Measurements from ENCODE around the gene GCNT4.

Gene GCNT4

DNA sequence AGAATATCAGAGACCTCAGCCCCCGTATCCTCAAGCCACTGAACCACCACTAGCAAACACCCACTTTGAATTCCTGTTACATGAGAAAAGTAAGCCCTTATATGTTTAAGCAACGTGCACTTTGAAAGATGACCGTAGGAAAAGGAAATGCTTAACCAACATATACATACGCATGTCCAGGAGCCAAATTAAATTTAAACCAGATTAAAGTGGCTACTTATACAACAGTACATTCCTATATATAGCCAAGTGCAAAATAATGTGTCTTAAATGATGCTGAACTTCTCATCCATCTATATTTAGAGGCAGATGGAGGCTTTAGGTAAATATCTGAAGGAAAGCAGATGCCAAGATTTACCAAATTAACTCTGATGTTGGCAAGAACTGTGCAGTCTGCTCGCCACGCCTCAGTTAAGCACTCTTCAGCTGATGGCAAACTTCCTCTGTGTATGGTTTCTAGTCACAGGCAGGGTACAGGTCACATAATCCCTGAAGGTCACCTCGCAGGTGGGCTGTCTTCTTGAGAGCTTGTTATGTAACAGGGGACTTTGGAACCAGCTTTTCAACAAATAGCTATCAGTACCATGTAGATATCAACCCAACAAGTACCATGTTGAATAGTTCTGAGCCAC is 8.6 kb downstream of the GCNT4 start:
- Histone ChIP-seq H3K4me2 (ENCODE audit: insufficient read depth, low read length, poor library complexity, severe bottlenecking) (no peak overlapping the region), H3K4me3 (ENCODE audit: low read length in 2 of 2) (no peak overlapping the region), H4K8ac (ENCODE audit: low read depth, low read length) (no peak overlapping the region), H3K27me3 (ENCODE audit: control insufficient read depth in 3 of 3, insufficient read depth in 3 of 3, low read depth in 1 of 3, low read length in 3 of 3) (no peaks in the 10 kb centered on the region), H3K36me3 (replicated peaks in 1 of 2; ENCODE audit: control insufficient read depth in 2 of 2, insufficient read depth in 2 of 2, low read length in 2 of 2) (no peaks in the 10 kb centered on the region), H4K91ac (ENCODE audit: low read depth, low read length, poor library complexity) (no peak overlapping the region), H2BK12ac (ENCODE audit: low read length) (no peak overlapping the region), H3K27ac (replicated peaks; ENCODE audit: low read length) (no peak overlapping the region), H2BK15ac (ENCODE audit: low read length) (no peak overlapping the region), H2BK120ac (ENCODE audit: low read depth, low read length) (no peak overlapping the region), H3K23ac (ENCODE audit: low read depth, low read length, poor library complexity) (no peak overlapping the region), H2AK5ac (ENCODE audit: low read depth, low read length) (no peak overlapping the region), H3K14ac (ENCODE audit: low read length) (no peak overlapping the region), H3K9ac (ENCODE audit: low read depth, low read length, poor library complexity) (no peak overlapping the region), H2AFZ (ENCODE audit: low read length) (no peak overlapping the region), H3K9me3 (replicated peaks in 1 of 2; ENCODE audit: control insufficient read depth in 2 of 2, insufficient read depth in 1 of 2, low read depth in 1 of 2, low read length in 2 of 2) (no peaks in the 10 kb centered on the region), H3K18ac (ENCODE audit: low read length) (no peak overlapping the region), H3K79me1 (ENCODE audit: low read depth, low read length) (no peaks in the 10 kb centered on the region), H3K4ac (ENCODE audit: low read length) (no peak overlapping the region), H3K4me1 (ENCODE audit: control insufficient read depth in 2 of 2, insufficient read depth in 1 of 2, low read depth in 1 of 2, low read length in 2 of 2) (no peaks in the 10 kb centered on the region), H2BK5ac (ENCODE audit: low read length) (no peak overlapping the region)
- DNase-seq (ENCODE audit: low spot score), result no peak
- no CpG with 5 or more reads among the region's 7 CpGs for WGBS, 2 donors (ENCODE audit: extremely low coverage in 2 of 2, insufficient read length in 2 of 2, insufficient replicate concordance in 1 of 2)

DNA sequence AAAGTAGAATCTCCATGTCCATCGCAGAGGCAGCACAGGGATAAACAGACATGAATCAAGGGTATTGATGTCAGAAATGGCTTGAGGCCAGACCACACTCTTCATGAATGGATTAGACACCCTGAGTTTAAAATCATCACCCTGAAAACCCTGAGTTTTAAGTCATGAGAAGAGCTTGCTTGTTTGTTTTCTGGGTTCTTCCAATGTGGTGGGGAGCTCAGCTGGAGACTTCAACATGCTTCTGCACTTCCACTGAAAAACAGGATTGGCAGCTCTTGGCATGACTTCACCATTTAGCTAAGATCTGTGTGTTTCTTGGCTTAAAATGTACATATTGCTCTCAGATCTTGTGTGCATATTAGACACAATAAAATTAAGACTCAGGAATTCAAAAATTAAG is 9.8 kb downstream of the GCNT4 start:
- no peak overlapping the region for H3K4me3 ChIP-seq (ENCODE audit: low read length in 2 of 2)
- H2BK120ac ChIP-seq (ENCODE audit: low read depth, low read length), result no peak overlapping the region
- H3K27ac ChIP-seq (replicated peaks; ENCODE audit: low read length), result no peak overlapping the region
- no peaks in the 10 kb centered on the region for H3K79me1 ChIP-seq (ENCODE audit: low read depth, low read length)
- no peak for DNase-seq (ENCODE audit: low spot score)
- no peak overlapping the region for H3K23ac ChIP-seq (ENCODE audit: low read depth, low read length, poor library complexity)
- H2AK5ac ChIP-seq (ENCODE audit: low read depth, low read length), result no peak overlapping the region
- H4K91ac ChIP-seq (ENCODE audit: low read depth, low read length, poor library complexity), result no peak overlapping the region
- H4K8ac ChIP-seq (ENCODE audit: low read depth, low read length), result no peak overlapping the region
- H3K14ac ChIP-seq (ENCODE audit: low read length), result no peak overlapping the region
- WGBS, 2 donors (ENCODE audit: extremely low coverage in 2 of 2, insufficient read length in 2 of 2, insufficient replicate concordance in 1 of 2), result no CpG with 5 or more reads among the region's 1 CpG
- no peaks in the 10 kb centered on the region for H3K36me3 ChIP-seq (replicated peaks in 1 of 2; ENCODE audit: control insufficient read depth in 2 of 2, insufficient read depth in 2 of 2, low read length in 2 of 2)
- no peak overlapping the region for H2BK15ac ChIP-seq (ENCODE audit: low read length)
- no peak overlapping the region for H2BK12ac ChIP-seq (ENCODE audit: low read length)
- no peak overlapping the region for H2BK5ac ChIP-seq (ENCODE audit: low read length)
- H3K18ac ChIP-seq (ENCODE audit: low read length), result no peak overlapping the region
- H3K9ac ChIP-seq (ENCODE audit: low read depth, low read length, poor library complexity), result no peak overlapping the region
- no peaks in the 10 kb centered on the region for H3K27me3 ChIP-seq (ENCODE audit: control insufficient read depth in 3 of 3, insufficient read depth in 3 of 3, low read depth in 1 of 3, low read length in 3 of 3)
- no peaks in the 10 kb centered on the region for H3K4me1 ChIP-seq (ENCODE audit: control insufficient read depth in 2 of 2, insufficient read depth in 1 of 2, low read depth in 1 of 2, low read length in 2 of 2)
- no peak overlapping the region for H2AFZ ChIP-seq (ENCODE audit: low read length)
- H3K4ac ChIP-seq (ENCODE audit: low read length), result no peak overlapping the region
- H3K9me3 ChIP-seq (replicated peaks in 1 of 2; ENCODE audit: control insufficient read depth in 2 of 2, insufficient read depth in 1 of 2, low read depth in 1 of 2, low read length in 2 of 2), result no peaks in the 10 kb centered on the region
- H3K4me2 ChIP-seq (ENCODE audit: insufficient read depth, low read length, poor library complexity, severe bottlenecking), result no peak overlapping the region

DNA sequence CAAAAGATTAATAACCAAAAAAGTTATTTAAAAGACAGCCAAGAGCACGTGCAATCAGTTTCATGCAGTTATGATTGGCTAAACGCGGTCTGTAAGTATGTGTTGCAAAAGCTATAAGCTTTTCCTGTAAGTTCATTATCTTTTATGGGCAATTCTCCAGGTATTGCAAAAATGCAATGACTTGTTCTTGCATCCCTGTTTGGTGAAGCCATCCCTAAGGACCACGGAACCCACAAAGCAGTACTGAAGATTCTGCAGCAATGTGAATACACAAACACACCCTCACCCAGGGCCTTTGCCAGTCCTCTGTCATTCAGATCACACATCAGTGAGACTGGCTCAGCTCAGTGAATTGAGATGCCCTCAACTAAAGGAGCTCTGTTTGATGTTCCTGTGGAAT is 11.4 kb downstream of the GCNT4 start:
- Histone ChIP-seq H3K79me1 (ENCODE audit: low read depth, low read length) (no peaks in the 10 kb centered on the region), H3K18ac (ENCODE audit: low read length) (no peak overlapping the region), H2BK5ac (ENCODE audit: low read length) (no peak overlapping the region), H4K91ac (ENCODE audit: low read depth, low read length, poor library complexity) (no peak overlapping the region), H3K36me3 (replicated peaks in 1 of 2; ENCODE audit: control insufficient read depth in 2 of 2, insufficient read depth in 2 of 2, low read length in 2 of 2) (no peaks in the 10 kb centered on the region), H2BK15ac (ENCODE audit: low read length) (no peak overlapping the region), H3K4me3 (ENCODE audit: low read length in 2 of 2) (no peak overlapping the region), H2BK120ac (ENCODE audit: low read depth, low read length) (no peak overlapping the region), H3K23ac (ENCODE audit: low read depth, low read length, poor library complexity) (no peak overlapping the region), H3K9ac (ENCODE audit: low read depth, low read length, poor library complexity) (no peak overlapping the region), H3K14ac (ENCODE audit: low read length) (no peak overlapping the region), H3K27ac (replicated peaks; ENCODE audit: low read length) (no peak overlapping the region), H3K4me1 (ENCODE audit: control insufficient read depth in 2 of 2, insufficient read depth in 1 of 2, low read depth in 1 of 2, low read length in 2 of 2) (no peaks in the 10 kb centered on the region), H3K4me2 (ENCODE audit: insufficient read depth, low read length, poor library complexity, severe bottlenecking) (no peak overlapping the region), H4K8ac (ENCODE audit: low read depth, low read length) (no peak overlapping the region), H2AFZ (ENCODE audit: low read length) (no peak overlapping the region), H3K4ac (ENCODE audit: low read length) (no peak overlapping the region), H2BK12ac (ENCODE audit: low read length) (no peak overlapping the region), H3K9me3 (replicated peaks in 1 of 2; ENCODE audit: control insufficient read depth in 2 of 2, insufficient read depth in 1 of 2, low read depth in 1 of 2, low read length in 2 of 2) (no peaks in the 10 kb centered on the region), H2AK5ac (ENCODE audit: low read depth, low read length) (no peak overlapping the region), H3K27me3 (ENCODE audit: control insufficient read depth in 3 of 3, insufficient read depth in 3 of 3, low read depth in 1 of 3, low read length in 3 of 3) (no peaks in the 10 kb centered on the region)
- no CpG with 5 or more reads among the region's 4 CpGs for WGBS, 2 donors (ENCODE audit: extremely low coverage in 2 of 2, insufficient read length in 2 of 2, insufficient replicate concordance in 1 of 2)
- DNase-seq (ENCODE audit: low spot score), result no peak

DNA sequence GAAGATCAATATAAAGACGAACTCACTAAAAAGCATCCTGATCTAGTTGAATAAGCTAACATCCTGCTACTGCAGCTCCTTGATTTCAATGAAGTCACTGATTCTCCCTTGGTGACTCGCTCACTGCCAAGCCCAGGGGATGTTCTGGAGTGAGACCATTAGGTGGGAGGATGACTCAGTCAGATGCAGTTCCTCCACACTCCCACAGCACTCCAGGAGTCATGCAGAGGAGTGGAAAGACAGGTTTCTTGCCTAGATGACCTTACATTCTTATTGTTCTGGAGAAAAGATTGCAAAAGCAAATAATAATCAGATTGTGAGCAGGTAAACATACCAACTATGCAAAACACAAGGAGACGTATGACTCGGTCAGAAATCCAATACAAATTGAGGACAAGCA is 15.3 kb downstream of the GCNT4 start:
- H3K14ac ChIP-seq (ENCODE audit: low read length), result no peak overlapping the region
- WGBS, 2 donors (ENCODE audit: extremely low coverage in 2 of 2, insufficient read length in 2 of 2, insufficient replicate concordance in 1 of 2), result no CpG with 5 or more reads among the region's 4 CpGs
- H3K27me3 ChIP-seq (ENCODE audit: control insufficient read depth in 3 of 3, insufficient read depth in 3 of 3, low read depth in 1 of 3, low read length in 3 of 3), result no peaks in the 10 kb centered on the region
- H3K23ac ChIP-seq (ENCODE audit: low read depth, low read length, poor library complexity), result no peak overlapping the region
- no peak overlapping the region for H3K4me3 ChIP-seq (ENCODE audit: low read length in 2 of 2)
- DNase-seq (ENCODE audit: low spot score), result no peak
- no peak overlapping the region for H2BK5ac ChIP-seq (ENCODE audit: low read length)
- no peak overlapping the region for H2AK5ac ChIP-seq (ENCODE audit: low read depth, low read length)
- no peak overlapping the region for H4K8ac ChIP-seq (ENCODE audit: low read depth, low read length)
- H2BK12ac ChIP-seq (ENCODE audit: low read length), result no peak overlapping the region
- no peak overlapping the region for H3K18ac ChIP-seq (ENCODE audit: low read length)
- no peak overlapping the region for H3K4me2 ChIP-seq (ENCODE audit: insufficient read depth, low read length, poor library complexity, severe bottlenecking)
- no peaks in the 10 kb centered on the region for H3K4me1 ChIP-seq (ENCODE audit: control insufficient read depth in 2 of 2, insufficient read depth in 1 of 2, low read depth in 1 of 2, low read length in 2 of 2)
- no peaks in the 10 kb centered on the region for H3K9me3 ChIP-seq (replicated peaks in 1 of 2; ENCODE audit: control insufficient read depth in 2 of 2, insufficient read depth in 1 of 2, low read depth in 1 of 2, low read length in 2 of 2)
- no peak overlapping the region for H2AFZ ChIP-seq (ENCODE audit: low read length)
- no peaks in the 10 kb centered on the region for H3K79me1 ChIP-seq (ENCODE audit: low read depth, low read length)
- no peak overlapping the region for H2BK120ac ChIP-seq (ENCODE audit: low read depth, low read length)
- H3K4ac ChIP-seq (ENCODE audit: low read length), result no peak overlapping the region
- H3K36me3 ChIP-seq (replicated peaks in 1 of 2; ENCODE audit: control insufficient read depth in 2 of 2, insufficient read depth in 2 of 2, low read length in 2 of 2), result no peaks in the 10 kb centered on the region
- H2BK15ac ChIP-seq (ENCODE audit: low read length), result no peak overlapping the region
- H3K27ac ChIP-seq (replicated peaks; ENCODE audit: low read length), result no peak overlapping the region
- no peak overlapping the region for H3K9ac ChIP-seq (ENCODE audit: low read depth, low read length, poor library complexity)
- H4K91ac ChIP-seq (ENCODE audit: low read depth, low read length, poor library complexity), result no peak overlapping the region
